ENCODE data around the gene CFAP251. TPM values are rescaled to one million over a fixed set of nuclear protein-coding genes. Genes with fewer than 3 reads are reported as not detected.
A peak's percentile ranks its signal among the peaks of the same experiment; 100 is the strongest.
"Not testable (repeated sequence)": the region's sequence is repeated elsewhere in the genome, so short reads cannot be mapped to it uniquely, and the experiment has no call there.

CFAP251 gene
- total RNA-seq, 1 donor from 2014 or later = 2.0 TPM

DNA sequence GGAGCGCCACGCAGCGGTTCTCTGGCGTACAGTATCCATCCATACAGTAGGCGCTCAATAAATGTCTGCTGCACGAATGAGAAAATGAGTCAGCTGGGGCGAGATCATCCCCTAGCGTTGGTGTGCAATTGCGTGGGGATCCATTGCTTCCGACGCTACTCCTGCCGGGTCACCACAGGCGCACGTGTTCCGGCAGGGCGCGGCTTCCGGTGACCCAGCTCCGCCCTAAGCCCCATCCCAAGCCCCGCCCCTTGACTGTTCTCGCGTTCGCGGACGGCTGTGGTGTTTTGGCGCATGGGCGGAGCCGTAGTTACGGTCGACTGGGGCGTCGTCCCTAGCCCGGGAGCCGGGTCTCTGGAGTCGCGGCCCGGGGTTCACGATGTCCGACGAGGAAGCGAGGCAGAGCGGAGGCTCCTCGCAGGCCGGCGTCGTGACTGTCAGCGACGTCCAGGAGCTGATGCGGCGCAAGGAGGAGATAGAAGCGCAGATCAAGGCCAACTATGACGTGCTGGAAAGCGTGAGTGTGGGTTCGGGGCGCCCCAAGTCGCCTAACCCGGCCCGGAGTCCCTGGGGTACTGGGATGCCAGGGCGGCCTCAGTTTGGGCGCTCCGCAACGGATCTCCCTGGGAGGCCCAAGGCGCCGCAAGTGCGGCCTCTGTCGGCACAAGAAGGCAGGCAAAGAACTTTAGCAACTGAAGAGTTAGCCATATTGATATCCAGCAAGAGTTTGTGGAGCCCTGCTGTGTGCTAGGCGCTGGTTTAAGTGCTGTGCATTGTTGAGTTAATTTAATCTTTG is 29.7 kb upstream of the CFAP251 start, which contains the start of gene PSMD9:
Gene PSMD9, plus strand, starts transcription at position 313 of the 796 bp plus-strand sequence. Its CDS starts 67 bp downstream, at position 380.
- Mint-ChIP-seq H3K27ac (ENCODE audit: unreplicated experiment) (peak within 1 kb of the TSS; percentile 99), H3K27me3 (ENCODE audit: low read depth) (peaks cover 6% of the 10 kb centered on the region), H3K9me3 (peaks cover 3% of the 10 kb centered on the region), H3K36me3 (ENCODE audit: low read depth) (no peaks in the 10 kb centered on the region), H3K4me3 (peak within 1 kb of the TSS; percentile 99), H3K4me1 (peaks cover 32% of the 10 kb centered on the region)
- DNase-seq (ENCODE audit: low read depth, low spot score) = peak; percentile 99
- TF ChIP-seq, protein P1, sequence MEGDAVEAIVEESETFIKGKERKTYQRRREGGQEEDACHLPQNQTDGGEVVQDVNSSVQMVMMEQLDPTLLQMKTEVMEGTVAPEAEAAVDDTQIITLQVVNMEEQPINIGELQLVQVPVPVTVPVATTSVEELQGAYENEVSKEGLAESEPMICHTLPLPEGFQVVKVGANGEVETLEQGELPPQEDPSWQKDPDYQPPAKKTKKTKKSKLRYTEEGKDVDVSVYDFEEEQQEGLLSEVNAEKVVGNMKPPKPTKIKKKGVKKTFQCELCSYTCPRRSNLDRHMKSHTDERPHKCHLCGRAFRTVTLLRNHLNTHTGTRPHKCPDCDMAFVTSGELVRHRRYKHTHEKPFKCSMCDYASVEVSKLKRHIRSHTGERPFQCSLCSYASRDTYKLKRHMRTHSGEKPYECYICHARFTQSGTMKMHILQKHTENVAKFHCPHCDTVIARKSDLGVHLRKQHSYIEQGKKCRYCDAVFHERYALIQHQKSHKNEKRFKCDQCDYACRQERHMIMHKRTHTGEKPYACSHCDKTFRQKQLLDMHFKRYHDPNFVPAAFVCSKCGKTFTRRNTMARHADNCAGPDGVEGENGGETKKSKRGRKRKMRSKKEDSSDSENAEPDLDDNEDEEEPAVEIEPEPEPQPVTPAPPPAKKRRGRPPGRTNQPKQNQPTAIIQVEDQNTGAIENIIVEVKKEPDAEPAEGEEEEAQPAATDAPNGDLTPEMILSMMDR (conservative IDR thresholded peaks at IDR 0.05) = peak; percentile 74

DNA sequence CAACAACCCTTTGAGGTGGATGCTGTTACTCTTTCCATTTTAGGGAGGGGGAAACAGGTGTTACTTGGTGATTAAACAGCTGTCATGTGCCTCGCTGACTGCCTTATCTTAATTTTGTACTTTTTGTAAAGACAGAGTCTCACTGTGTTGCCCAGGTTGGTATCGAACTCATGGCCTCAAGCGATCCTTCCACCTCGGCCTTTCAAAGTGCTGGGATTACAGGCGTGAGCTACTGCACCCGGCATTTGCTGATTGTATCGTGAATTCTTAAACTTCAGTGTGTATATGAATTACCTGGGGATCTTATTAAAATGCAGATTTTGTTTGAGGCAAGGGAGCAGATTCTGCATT is 29.1 kb upstream of the CFAP251 start:
- Mint-ChIP-seq H3K36me3 (ENCODE audit: low read depth) (no peaks in the 10 kb centered on the region), H3K9me3 (peaks cover 3% of the 10 kb centered on the region), H3K27me3 (ENCODE audit: low read depth) (peaks cover 5% of the 10 kb centered on the region), H3K4me3 (peak overlapping the region; percentile 99), H3K4me1 (peaks cover 37% of the 10 kb centered on the region), H3K27ac (ENCODE audit: unreplicated experiment) (peak overlapping the region; percentile 99)
- no peak for DNase-seq (ENCODE audit: low read depth, low spot score)
- TF ChIP-seq, protein P1 (conservative IDR thresholded peaks at IDR 0.05) = no peak

DNA sequence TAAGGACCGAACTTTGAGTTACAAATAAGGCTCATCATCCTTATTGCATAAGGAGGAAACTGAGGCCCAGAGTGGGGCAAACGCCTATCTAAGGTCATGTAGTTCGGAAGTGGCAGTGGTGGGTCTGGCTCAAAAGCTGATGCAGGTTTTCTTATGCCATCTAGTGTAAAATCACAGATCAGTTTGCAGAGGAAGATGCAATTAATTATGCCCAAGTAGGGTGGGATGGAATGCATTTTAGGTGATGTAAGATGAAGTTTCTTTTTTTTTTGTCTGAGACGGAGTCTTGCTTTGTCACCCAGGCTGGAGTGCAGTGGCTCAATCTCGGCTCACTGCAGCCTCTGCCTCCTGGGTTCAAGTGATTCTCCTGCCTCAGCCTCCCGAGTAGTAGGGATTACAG is 28.7 kb upstream of the CFAP251 start:
- not testable (repeated sequence) for H3K27me3 Mint-ChIP-seq (ENCODE audit: low read depth); H3K36me3 Mint-ChIP-seq (ENCODE audit: low read depth); DNase-seq (ENCODE audit: low read depth, low spot score); H3K27ac Mint-ChIP-seq (ENCODE audit: unreplicated experiment); H3K9me3 Mint-ChIP-seq
- H3K4me3 Mint-ChIP-seq = peak overlapping the region; percentile 99
- peaks cover 38% of the 10 kb centered on the region for H3K4me1 Mint-ChIP-seq

DNA sequence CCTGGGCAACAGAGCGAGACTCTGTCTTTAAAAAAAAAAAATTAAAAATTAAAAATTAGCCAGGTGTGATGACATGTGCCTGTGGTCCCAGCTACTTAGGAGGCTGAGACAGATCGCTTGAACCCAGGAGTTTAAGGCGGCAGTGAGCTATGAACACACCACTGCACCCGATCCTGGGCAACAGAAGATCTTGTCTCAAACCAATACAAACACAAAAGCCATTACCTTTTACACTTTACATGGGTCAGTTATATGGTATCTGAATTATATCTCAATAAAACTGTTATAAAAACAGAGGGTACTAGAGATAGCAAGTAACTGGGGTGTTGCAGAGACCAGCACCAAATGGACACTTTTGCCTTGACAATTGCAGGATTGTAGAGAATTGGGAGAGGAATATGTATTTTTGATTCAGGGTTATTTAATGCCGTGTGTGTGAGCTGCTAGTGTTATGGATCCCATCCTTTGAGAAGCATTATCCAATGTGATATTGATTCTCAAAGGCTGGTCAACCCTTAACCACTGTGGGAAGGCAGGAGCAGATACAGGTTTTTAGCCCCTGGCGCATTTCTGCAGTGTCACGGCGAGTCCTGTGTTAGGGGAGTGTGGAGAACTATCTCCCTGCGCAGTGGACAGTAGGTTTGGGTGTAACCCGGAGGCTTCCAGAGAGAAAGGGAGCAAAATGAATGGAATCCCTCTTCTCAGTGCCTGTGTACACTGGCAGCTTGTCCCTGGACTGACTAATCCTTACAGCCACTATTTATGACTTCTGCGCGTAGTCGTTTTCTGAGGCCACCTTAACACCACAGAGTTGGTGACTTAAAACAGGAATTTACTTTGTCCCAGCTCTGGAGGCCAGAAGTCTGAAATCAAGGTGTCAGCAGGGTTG is 25.5 kb upstream of the CFAP251 start:
- peaks cover 3% of the 10 kb centered on the region for H3K36me3 Mint-ChIP-seq (ENCODE audit: low read depth)
- no peak for DNase-seq (ENCODE audit: low read depth, low spot score)
- H3K4me3 Mint-ChIP-seq = peak overlapping the region; percentile 31
- peaks cover 38% of the 10 kb centered on the region for H3K4me1 Mint-ChIP-seq
- TF ChIP-seq, protein P1 (conservative IDR thresholded peaks at IDR 0.05) = no peak
- peaks cover 3% of the 10 kb centered on the region for H3K9me3 Mint-ChIP-seq
- H3K27ac Mint-ChIP-seq (ENCODE audit: unreplicated experiment) = peak overlapping the region; percentile 31
- peaks cover 2% of the 10 kb centered on the region for H3K27me3 Mint-ChIP-seq (ENCODE audit: low read depth)

DNA sequence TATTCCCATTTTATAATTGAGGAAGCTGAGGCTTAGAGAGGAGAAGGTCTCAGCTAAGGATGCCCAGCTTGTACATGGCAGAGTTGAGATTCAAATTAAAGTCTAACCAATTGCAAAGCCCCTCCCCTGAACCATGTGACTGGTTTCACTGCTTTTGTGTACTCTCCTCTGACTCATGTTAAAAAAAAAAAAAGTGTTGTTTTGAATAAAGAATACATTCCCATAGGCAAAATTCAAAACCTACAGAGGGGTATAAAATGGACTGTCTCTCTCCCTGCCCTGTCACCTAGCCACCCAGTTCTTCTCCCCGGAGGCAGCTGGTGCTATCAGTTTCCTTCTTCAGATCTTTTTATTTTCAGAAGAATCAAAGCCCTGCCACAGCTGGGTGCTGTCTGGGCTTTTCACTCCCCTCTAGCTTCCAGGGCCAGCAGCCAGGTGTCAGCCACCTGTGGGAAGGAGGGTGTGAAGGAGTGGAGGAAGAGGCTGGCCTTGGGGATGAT is 24.4 kb upstream of the CFAP251 start:
- Mint-ChIP-seq H3K36me3 (ENCODE audit: low read depth) (peaks cover 3% of the 10 kb centered on the region), H3K4me1 (peaks cover 29% of the 10 kb centered on the region), H3K27me3 (ENCODE audit: low read depth) (no peaks in the 10 kb centered on the region), H3K27ac (ENCODE audit: unreplicated experiment) (peak overlapping the region; percentile 32), H3K9me3 (no peaks in the 10 kb centered on the region), H3K4me3 (no peak overlapping the region)
- TF ChIP-seq, protein P1 (conservative IDR thresholded peaks at IDR 0.05) = no peak
- DNase-seq (ENCODE audit: low read depth, low spot score) = no peak

Measured in neural crest cell (in vitro differentiated cells).